ENCODE measurements around the gene PACSIN1.

GRCh38 chr6:34493344-34493743 lies 27.5 kb downstream of the PACSIN1 start:
- no peak for TF ChIP-seq POLR2AphosphoS5 (IDR thresholded peaks at IDR 0.05; ENCODE audit: borderline replicate concordance, low read depth, low read length)
- no peak for TF ChIP-seq EZH2 (IDR thresholded peaks at IDR 0.05)

Measured in SK-N-MC (cell line).